Measurements from ENCODE around the gene CHCHD6. TPM values are rescaled to one million over a fixed set of nuclear protein-coding genes. Genes with fewer than 3 reads are reported as not detected.

CHCHD6 gene
- total RNA-seq, 4 donors from 2014 or later = 30.3 to 46.5 (median 33.6) TPM

DNA sequence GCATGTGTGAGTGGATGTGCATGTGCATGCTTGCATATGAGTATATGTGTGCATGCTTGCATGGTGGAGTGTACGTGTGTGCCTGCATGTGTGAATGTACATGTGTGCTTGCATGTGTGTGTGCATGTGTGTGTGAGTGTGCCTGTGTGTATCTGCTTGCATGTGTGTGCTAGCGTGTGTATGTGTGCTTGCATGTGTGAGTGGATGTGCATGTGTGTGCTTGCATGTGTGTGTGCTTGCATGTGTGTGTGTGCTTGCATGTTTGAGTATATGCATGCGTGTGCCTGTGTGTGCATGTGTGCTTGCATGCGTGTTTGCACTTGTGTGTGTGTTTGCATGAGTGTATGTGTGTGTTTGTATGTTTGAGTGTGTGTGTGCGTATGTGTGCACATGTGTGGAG is 274.3 kb downstream of the CHCHD6 start:
- Histone ChIP-seq H3K27me3 (no peaks in the 10 kb centered on the region), H3K36me3 (no peaks in the 10 kb centered on the region), H3K9me3 (peaks cover 0 to 23% (median 0%) of the 10 kb centered on the region in 4 donors), H3K4me1 (peaks cover 0 to 11% (median 8%) of the 10 kb centered on the region in 4 donors), H3K4me3 (no peak overlapping the region), H3K27ac (no peak overlapping the region)
- no peak for DNase-seq (ENCODE audit: low spot score in 2 of 2)
- WGBS, 2 donors = 92 to 95% methylated on average over 5 of the region's 5 CpGs
- TF ChIP-seq POLR2A (IDR thresholded peaks at IDR 0.05) (no peak), EP300 (IDR thresholded peaks at IDR 0.05) (no peak)
- TF ChIP-seq, protein P1, sequence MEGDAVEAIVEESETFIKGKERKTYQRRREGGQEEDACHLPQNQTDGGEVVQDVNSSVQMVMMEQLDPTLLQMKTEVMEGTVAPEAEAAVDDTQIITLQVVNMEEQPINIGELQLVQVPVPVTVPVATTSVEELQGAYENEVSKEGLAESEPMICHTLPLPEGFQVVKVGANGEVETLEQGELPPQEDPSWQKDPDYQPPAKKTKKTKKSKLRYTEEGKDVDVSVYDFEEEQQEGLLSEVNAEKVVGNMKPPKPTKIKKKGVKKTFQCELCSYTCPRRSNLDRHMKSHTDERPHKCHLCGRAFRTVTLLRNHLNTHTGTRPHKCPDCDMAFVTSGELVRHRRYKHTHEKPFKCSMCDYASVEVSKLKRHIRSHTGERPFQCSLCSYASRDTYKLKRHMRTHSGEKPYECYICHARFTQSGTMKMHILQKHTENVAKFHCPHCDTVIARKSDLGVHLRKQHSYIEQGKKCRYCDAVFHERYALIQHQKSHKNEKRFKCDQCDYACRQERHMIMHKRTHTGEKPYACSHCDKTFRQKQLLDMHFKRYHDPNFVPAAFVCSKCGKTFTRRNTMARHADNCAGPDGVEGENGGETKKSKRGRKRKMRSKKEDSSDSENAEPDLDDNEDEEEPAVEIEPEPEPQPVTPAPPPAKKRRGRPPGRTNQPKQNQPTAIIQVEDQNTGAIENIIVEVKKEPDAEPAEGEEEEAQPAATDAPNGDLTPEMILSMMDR (IDR thresholded peaks at IDR 0.05) = no peak

DNA sequence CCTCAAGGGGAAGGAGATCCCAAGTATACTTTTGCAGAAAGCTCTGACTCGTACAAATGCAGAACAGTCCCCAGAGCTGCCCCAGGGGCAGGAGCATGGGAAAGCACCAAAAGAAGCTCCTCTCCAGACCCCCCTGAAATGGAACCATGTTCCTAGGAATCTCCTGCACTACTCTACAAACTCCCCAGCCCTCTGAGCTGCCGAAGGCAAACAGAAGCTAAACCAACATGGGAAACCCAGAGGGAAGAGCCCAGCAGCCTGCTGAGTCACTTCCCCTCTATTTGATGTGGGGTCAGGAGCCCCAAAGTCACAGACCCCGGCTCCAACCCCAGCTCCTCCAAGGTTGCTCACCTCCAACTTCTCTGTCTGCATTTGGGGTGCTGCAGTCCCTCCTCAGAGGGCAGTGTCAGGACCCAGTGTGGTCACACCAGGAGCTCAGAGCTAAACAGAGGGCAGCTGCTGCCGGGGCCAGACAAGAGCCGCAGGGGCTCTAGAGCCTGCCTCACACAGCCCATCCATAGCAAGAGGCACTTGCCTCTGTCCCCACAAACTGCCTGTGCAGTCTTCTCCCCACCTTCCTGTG is 275.1 kb downstream of the CHCHD6 start:
- no peak overlapping the region for H3K27ac ChIP-seq
- TF ChIP-seq EP300 (IDR thresholded peaks at IDR 0.05) = no peak
- TF ChIP-seq, protein P1 (IDR thresholded peaks at IDR 0.05) = no peak
- TF ChIP-seq POLR2A (IDR thresholded peaks at IDR 0.05) = no peak
- no peak overlapping the region for H3K4me3 ChIP-seq
- no peaks in the 10 kb centered on the region for H3K27me3 ChIP-seq
- peaks cover 0 to 17% (median 0%) of the 10 kb centered on the region in 4 donors for H3K9me3 ChIP-seq
- 30 to 47% methylated on average over 5 of the region's 5 CpGs for WGBS, 2 donors
- no peak for DNase-seq (ENCODE audit: low spot score in 2 of 2)
- no peaks in the 10 kb centered on the region for H3K36me3 ChIP-seq
- peaks cover 0 to 14% (median 11%) of the 10 kb centered on the region in 4 donors for H3K4me1 ChIP-seq

DNA sequence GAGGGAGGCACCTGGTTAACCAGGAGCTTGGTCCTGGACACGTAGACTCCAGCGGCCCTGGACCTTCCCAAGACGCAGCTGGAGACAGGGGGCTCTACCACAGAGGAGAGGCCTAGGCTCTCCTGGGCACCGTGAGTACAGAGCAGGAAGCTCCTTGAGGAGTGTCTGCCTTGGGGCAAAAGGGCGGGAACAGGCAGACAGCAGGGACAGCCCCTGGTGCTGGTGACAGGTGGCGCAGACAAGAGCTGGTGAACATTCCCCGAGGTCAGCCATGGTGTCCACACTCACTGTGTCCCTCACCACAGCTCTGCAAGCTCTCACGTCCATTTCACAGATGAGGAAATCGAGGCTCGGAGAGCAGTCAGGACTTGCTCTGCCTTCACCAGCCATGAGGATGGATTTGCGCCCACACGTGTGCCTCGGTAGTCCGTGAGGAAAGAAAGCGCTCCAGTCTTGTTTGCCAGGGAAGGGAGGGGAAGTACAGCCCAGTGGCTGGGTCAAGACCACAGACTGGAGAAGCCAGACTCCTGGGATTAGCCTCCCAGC is 276.3 kb downstream of the CHCHD6 start:
- 89 to 90% methylated on average over 15 of the region's 15 CpGs for WGBS, 2 donors
- DNase-seq (ENCODE audit: low spot score in 2 of 2) = no peak
- Histone ChIP-seq H3K9me3 (peaks cover 0 to 6% (median 0%) of the 10 kb centered on the region in 4 donors), H3K4me3 (no peak overlapping the region), H3K4me1 (peaks cover 0 to 26% (median 21%) of the 10 kb centered on the region in 4 donors), H3K27ac (no peak overlapping the region), H3K36me3 (no peaks in the 10 kb centered on the region), H3K27me3 (no peaks in the 10 kb centered on the region)
- TF ChIP-seq, protein P1 (IDR thresholded peaks at IDR 0.05) = no peak
- TF ChIP-seq EP300 (IDR thresholded peaks at IDR 0.05) (no peak), POLR2A (IDR thresholded peaks at IDR 0.05) (no peak)

DNA sequence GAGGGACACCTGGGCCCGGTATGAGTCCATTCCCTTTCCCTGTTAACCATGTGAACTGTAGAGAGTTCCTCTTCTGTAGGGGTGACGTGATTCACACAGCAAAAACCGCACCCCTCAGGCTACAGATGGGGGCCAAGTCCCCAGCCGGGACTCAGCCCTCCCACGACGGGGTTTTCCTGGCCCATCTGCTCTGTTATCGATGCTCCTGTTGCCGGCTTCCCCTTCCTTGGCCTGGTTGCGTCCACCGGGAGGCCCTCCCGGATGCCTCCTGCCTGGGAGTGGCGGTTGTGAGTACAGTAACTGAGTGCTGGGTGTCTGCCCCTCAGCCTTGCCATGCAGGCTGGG is 278.1 kb downstream of the CHCHD6 start:
- peak overlapping the region; percentile 53 to 85 (median 78) for H3K27ac ChIP-seq
- no peaks in the 10 kb centered on the region for H3K27me3 ChIP-seq
- no peak for DNase-seq (ENCODE audit: low spot score in 2 of 2)
- WGBS, 2 donors = 4 to 7% methylated on average over 12 of the region's 12 CpGs
- no peaks in the 10 kb centered on the region for H3K36me3 ChIP-seq
- H3K4me3 ChIP-seq = peak overlapping the region; percentile 32 to 69 (median 52)
- no peaks in the 10 kb centered on the region for H3K9me3 ChIP-seq
- TF ChIP-seq POLR2A (IDR thresholded peaks at IDR 0.05) = no peak
- TF ChIP-seq, protein P1 (IDR thresholded peaks at IDR 0.05) = no peak
- no peak for TF ChIP-seq EP300 (IDR thresholded peaks at IDR 0.05)
- peaks cover 0 to 43% (median 26%) of the 10 kb centered on the region in 4 donors for H3K4me1 ChIP-seq

DNA sequence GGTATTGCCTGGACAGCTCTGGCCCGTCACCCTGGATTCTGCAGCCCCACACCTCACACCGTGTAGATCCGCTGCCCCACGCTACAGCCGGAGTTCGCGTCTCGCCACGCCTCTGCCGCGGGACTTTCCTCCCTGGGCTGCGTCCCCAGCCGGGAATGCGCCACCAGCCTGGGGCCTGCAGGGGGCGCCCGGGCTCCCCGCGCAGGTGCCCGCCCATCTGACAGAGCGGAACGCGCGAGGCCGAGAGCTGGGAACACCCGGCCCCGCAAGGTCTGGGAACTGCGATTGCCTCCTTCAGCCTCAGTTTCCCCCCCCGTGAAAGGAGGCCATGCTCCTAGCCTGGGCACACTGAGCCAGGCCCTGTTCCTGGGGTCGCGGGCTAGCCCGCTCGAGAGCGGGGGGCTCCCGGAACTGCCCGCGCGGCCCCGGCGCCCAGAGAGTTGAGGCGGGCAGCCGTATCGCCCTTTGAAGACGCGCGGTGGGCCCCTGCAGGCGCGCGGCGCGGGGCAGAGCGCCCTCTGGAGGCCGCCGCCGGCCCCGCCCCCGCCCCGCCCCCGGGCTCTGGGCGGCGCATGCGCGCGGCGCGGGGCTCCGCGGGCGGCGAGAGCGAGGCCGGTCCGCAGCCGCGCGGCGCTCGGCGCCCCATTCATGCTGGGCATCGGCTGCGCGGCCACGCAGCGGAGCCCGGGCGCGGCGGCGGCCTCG is 278.6 kb downstream of the CHCHD6 start, which contains the start of gene PLXNA1:
PLXNA1 (plus strand) TSS at position 645 of the 705 bp plus-strand sequence. CDS start 5,479 bp downstream, outside the sequence.
- Histone ChIP-seq H3K4me1 (peaks cover 0 to 48% (median 26%) of the 10 kb centered on the region in 4 donors), H3K27ac (peak within 1 kb of the TSS; percentile 53 to 85 (median 78)), H3K27me3 (no peaks in the 10 kb centered on the region), H3K4me3 (peak within 1 kb of the TSS; percentile 60 to 79 (median 72)), H3K36me3 (no peaks in the 10 kb centered on the region), H3K9me3 (no peaks in the 10 kb centered on the region)
- DNase-seq (ENCODE audit: low spot score in 2 of 2) = peak; percentile 38 to 60
- WGBS, 2 donors = 1% methylated on average over 42 of the region's 89 CpGs; no CpG with 5 or more reads in 1 of the 2 donors
- TF ChIP-seq, protein P1 (IDR thresholded peaks at IDR 0.05) = peak; percentile 74 to 96 (median 94)
- TF ChIP-seq EP300 (IDR thresholded peaks at IDR 0.05) (peak in 1 of 2 donors; percentile 32), POLR2A (IDR thresholded peaks at IDR 0.05) (no peak)
